ENCODE results near the gene CSTA.

CSTA gene, protein sequence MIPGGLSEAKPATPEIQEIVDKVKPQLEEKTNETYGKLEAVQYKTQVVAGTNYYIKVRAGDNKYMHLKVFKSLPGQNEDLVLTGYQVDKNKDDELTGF

DNA sequence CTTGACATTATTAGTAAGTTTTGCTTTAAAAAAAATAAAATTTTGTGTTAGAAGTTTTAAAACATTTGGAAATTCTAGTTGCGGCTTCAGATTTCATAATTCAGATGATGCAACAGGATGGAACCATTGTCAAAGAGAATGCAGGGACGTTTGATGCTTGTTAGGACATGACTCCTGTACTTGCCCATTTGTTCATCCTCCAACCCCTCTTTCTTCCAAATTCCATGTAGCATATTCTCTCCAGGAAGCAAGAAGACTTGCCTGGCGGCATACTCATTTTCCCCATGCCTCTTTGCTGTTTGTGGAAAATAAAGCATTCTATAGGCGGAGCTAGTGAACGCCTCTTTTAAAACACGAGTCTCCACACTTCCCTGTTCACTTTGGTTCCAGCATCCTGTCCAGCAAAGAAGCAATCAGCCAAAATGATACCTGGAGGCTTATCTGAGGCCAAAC, at the start of gene CSTA:
Gene CSTA, plus strand, starts transcription at position 378 of the 453 bp plus-strand sequence. Its CDS starts 45 bp downstream, at position 423.
- no peak within 1 kb of the TSS for H3K4me3 ChIP-seq (ENCODE audit: low read depth, low read length)
- TF ChIP-seq, protein P1, sequence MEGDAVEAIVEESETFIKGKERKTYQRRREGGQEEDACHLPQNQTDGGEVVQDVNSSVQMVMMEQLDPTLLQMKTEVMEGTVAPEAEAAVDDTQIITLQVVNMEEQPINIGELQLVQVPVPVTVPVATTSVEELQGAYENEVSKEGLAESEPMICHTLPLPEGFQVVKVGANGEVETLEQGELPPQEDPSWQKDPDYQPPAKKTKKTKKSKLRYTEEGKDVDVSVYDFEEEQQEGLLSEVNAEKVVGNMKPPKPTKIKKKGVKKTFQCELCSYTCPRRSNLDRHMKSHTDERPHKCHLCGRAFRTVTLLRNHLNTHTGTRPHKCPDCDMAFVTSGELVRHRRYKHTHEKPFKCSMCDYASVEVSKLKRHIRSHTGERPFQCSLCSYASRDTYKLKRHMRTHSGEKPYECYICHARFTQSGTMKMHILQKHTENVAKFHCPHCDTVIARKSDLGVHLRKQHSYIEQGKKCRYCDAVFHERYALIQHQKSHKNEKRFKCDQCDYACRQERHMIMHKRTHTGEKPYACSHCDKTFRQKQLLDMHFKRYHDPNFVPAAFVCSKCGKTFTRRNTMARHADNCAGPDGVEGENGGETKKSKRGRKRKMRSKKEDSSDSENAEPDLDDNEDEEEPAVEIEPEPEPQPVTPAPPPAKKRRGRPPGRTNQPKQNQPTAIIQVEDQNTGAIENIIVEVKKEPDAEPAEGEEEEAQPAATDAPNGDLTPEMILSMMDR (IDR thresholded peaks at IDR 0.05; ENCODE audit: low read depth, low read length): no peak

- TF ChIP-seq, protein P1 (IDR thresholded peaks at IDR 0.05; ENCODE audit: low read depth, low read length): no peak
Measured at GRCh38 chr3:122281891-122282290, 43.2 kb upstream of the CSTA start.

GRCh38 chr3:122283796-122284445, 41.1 kb upstream of the CSTA start:
- H3K4me3 ChIP-seq (ENCODE audit: low read depth, low read length): no peak overlapping the region
- TF ChIP-seq, protein P1 (IDR thresholded peaks at IDR 0.05; ENCODE audit: low read depth, low read length): no peak

More at GRCh38 chr3:122281891-122282290, 43.2 kb upstream of the CSTA start:
- no peak overlapping the region for H3K4me3 ChIP-seq (ENCODE audit: low read depth, low read length)

DNA sequence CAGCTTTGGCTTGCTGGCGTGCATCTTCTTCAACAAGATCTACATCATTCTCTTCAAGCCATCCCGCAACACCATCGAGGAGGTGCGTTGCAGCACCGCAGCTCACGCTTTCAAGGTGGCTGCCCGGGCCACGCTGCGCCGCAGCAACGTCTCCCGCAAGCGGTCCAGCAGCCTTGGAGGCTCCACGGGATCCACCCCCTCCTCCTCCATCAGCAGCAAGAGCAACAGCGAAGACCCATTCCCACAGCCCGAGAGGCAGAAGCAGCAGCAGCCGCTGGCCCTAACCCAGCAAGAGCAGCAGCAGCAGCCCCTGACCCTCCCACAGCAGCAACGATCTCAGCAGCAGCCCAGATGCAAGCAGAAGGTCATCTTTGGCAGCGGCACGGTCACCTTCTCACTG, 40.6 kb upstream of the CSTA start:
- TF ChIP-seq, protein P1 (IDR thresholded peaks at IDR 0.05; ENCODE audit: low read depth, low read length): no peak
- no peak overlapping the region for H3K4me3 ChIP-seq (ENCODE audit: low read depth, low read length)

GRCh38 chr3:122294359-122294758, 30.7 kb upstream of the CSTA start:
- H3K4me3 ChIP-seq (ENCODE audit: low read depth, low read length): no peak overlapping the region
- TF ChIP-seq, protein P1 (IDR thresholded peaks at IDR 0.05; ENCODE audit: low read depth, low read length): no peak

DNA sequence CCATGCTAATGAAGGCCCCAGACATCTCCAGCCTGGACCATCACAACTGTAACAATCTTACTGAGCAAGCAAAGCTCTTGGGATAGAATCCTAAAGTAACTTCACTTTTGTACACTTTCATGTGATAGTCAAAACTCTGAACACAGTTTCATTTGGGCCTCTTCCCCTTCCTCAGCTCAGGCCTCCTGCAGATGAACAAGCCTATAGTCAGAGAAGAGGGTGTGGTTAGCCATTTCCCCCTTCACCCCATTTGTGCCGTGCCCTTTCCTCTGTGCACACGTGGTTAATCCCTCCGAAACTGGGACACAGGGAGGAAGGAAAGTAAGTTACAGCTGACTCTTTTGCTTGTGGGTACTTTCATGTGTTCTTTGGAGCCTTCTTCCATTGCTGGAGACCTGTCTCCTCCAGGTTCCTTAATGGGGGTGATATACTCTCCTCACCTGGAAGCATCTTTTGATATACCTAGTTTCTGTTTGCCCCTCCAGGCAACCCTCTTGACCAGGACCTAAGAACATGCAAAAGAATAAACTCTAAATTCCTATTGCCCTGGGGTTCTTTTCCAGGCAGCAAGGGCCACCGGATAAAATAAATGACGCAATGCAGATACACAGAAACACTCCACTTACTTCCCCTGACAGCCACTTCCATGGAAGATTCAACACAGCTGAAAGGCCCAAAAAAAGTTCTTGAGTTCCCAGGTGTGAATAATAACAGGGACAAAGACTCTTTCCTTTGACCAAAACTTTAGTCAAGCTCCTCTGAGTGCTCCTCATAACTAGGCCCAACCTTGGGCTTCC, 29.6 kb upstream of the CSTA start:
- H3K4me3 ChIP-seq (ENCODE audit: low read depth, low read length): no peak overlapping the region
- TF ChIP-seq, protein P1 (IDR thresholded peaks at IDR 0.05; ENCODE audit: low read depth, low read length): no peak

GRCh38 chr3:122298239-122298638, 26.8 kb upstream of the CSTA start:
- TF ChIP-seq, protein P1 (IDR thresholded peaks at IDR 0.05; ENCODE audit: low read depth, low read length): no peak

More at GRCh38 chr3:122298239-122298638, 26.8 kb upstream of the CSTA start:
- no peak overlapping the region for H3K4me3 ChIP-seq (ENCODE audit: low read depth, low read length)

All from WI38 (cell line).